ENCODE measurements around the gene COQ8A.

DNA sequence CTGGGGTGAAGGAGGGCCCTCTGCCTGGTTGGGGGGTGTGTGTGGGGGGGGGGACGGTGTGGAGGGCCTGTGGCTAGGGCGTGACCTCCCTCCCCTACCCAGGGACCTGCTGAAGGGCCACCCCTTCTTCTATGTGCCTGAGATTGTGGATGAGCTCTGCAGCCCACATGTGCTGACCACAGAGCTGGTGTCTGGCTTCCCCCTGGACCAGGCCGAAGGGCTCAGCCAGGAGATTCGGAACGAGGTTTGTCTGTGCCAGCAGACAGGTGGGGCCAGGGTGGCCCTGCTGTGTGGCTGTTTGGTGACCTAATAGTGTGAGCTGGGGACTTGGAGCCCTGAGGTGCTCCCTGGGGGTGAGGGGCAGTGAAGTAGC lies 43.9 kb downstream of the COQ8A start:
- TF ChIP-seq POLR2A (IDR thresholded peaks at IDR 0.05; ENCODE audit: low read depth, low read length) (no peak), TAF1 (IDR thresholded peaks at IDR 0.05; ENCODE audit: borderline replicate concordance, low read depth, low read length) (no peak)
